Keratinocyte (primary cell): ENCODE measurements around the gene ROBO4. TPM values are rescaled to one million over a fixed set of nuclear protein-coding genes. Genes with fewer than 3 reads are reported as not detected.

Source experiments
- DNase-seq: peaks from one replicate; pipeline ENCODE4 v3.0.0-alpha.2; 2011; ENCODE audit warnings: low read depth, missing footprints, low spot score
- FAIRE-seq: peaks from 2 replicates; lab custom pipeline; 2011; peaks lifted over from hg19 to GRCh38; lab: Jason Lieb, UNC
- H2AFZ ChIP-seq: 2 replicates; pipeline ENCODE4 v1.6.0; 2012; ENCODE audit warnings: low read length, control low read depth, inconsistent platforms; ENCODE audit not compliant: control insufficient read depth
- H3K27ac ChIP-seq: 2 replicates; pipeline ENCODE4 v1.5.1; 2011; ENCODE audit warnings: low read length; ENCODE audit not compliant: control insufficient read depth, insufficient read depth
- H3K27me3 ChIP-seq: 3 replicates; pipeline ENCODE4 v1.6.0; 2011; ENCODE audit warnings: low read length; ENCODE audit not compliant: control insufficient read depth, insufficient read depth; ENCODE audit errors: extremely low read depth
- H3K36me3 ChIP-seq, 2 experiments: 2 replicates in 1 of 2; 3 replicates in 1 of 2; pipeline ENCODE4 v1.5.1; 2011; ENCODE audit warnings: low read length in 2 of 2, mild to moderate bottlenecking in 1 of 2; ENCODE audit not compliant: control insufficient read depth in 2 of 2, insufficient read depth in 2 of 2; ENCODE audit errors: extremely low read depth in 1 of 2
- H3K4me1 ChIP-seq: 3 replicates; pipeline ENCODE4 v1.5.1; 2011; ENCODE audit warnings: low read length; ENCODE audit not compliant: control insufficient read depth, insufficient read depth; ENCODE audit errors: extremely low read depth
- H3K4me2 ChIP-seq: 3 replicates; pipeline ENCODE4 v1.6.0; 2011; ENCODE audit warnings: low read depth, low read length; ENCODE audit not compliant: control insufficient read depth, insufficient read depth; ENCODE audit errors: extremely low read depth
- H3K4me3 ChIP-seq, 3 experiments: fragments of 200-600 bp in 1 of 3; sonication (generic) in 1 of 3; 2 replicates in 2 of 3; 3 replicates in 1 of 3; pipeline ENCODE4 v1.5.1; 2011 to 2016; ENCODE audit warnings: low read length in 3 of 3, mild to moderate bottlenecking in 3 of 3, control low read depth in 2 of 3, inconsistent platforms in 1 of 3, low read depth in 1 of 3, mixed read lengths in 1 of 3, mixed run types in 1 of 3, moderate library complexity in 1 of 3; ENCODE audit not compliant: control insufficient read depth in 2 of 3, insufficient read depth in 2 of 3; ENCODE audit errors: extremely low read depth in 1 of 3
- H3K79me2 ChIP-seq: 2 replicates; pipeline ENCODE4 v1.6.0; 2012; ENCODE audit warnings: low read length; ENCODE audit not compliant: control insufficient read depth, insufficient read depth
- H3K9ac ChIP-seq: 3 replicates; pipeline ENCODE4 v1.6.0; 2011; ENCODE audit warnings: low read length; ENCODE audit not compliant: control insufficient read depth, insufficient read depth; ENCODE audit errors: extremely low read depth
- H3K9me1 ChIP-seq: 3 replicates; pipeline ENCODE4 v1.6.0; 2011; ENCODE audit warnings: low read length; ENCODE audit not compliant: control insufficient read depth, insufficient read depth; ENCODE audit errors: extremely low read depth
- H3K9me3 ChIP-seq: 2 replicates; pipeline ENCODE4 v1.5.1; 2012; ENCODE audit warnings: low read depth, low read length; ENCODE audit not compliant: control insufficient read depth
- H4K20me1 ChIP-seq: 3 replicates; pipeline ENCODE4 v1.6.0; 2011; ENCODE audit warnings: low read length; ENCODE audit not compliant: control insufficient read depth, insufficient read depth; ENCODE audit errors: extremely low read depth
- EZH2 ChIP-seq: IDR thresholded peaks from one replicate; pipeline ENCODE4 v1.6.1; 2012; ENCODE audit warnings: inconsistent platforms, mild to moderate bottlenecking, low read length, moderate library complexity
- dilution Hi-C: fragments of 300-500 bp; cut with MboI; formaldehyde crosslinking; loops from one replicate; pipeline ENCODE4 v1.7.0; 2020; ENCODE audit warnings: low sequenced_read_pairs; ENCODE audit not compliant: extremely low pct_ligation_motif_present
- polyA plus RNA-seq, 5 experiments: library from polyadenylated mRNA; depleted of rRNA in 3 of 5; stranded (reverse) in 3 of 5; stranded (forward) in 1 of 5; unstranded in 1 of 5; fragments of >200 nt; gene quantifications; 1 replicate in 1 of 5; 2 replicates in 3 of 5; 3 replicates in 1 of 5; pipeline versions ENCODE4 v1.2.1 to v1.2.3, GENCODE V29; 2011 to 2012; ENCODE audit warnings: missing spikeins in 2 of 5, low read depth in 1 of 5, low replicate concordance in 1 of 5
- TF ChIP-seq, protein P1 (sequence below), 3 experiments: IDR thresholded peaks in 1 of 3; conservative IDR thresholded peaks in 1 of 3; optimal IDR thresholded peaks in 1 of 3; 2 replicates in 2 of 3; 3 replicates in 1 of 3; pipeline versions ENCODE3 to v1.5.1; 2011; ENCODE audit warnings: low read length in 3 of 3, mild to moderate bottlenecking in 3 of 3, moderate library complexity in 2 of 3, control low read depth in 1 of 3, inconsistent platforms in 1 of 3; ENCODE audit not compliant: insufficient read depth in 2 of 3; ENCODE audit errors: extremely low read depth in 1 of 3

ROBO4 gene
- polyA plus RNA-seq, 1 donor (not counting 4 experiments of a cell fraction or from before 2014, with no cell fraction given) = 0.94 TPM

DNA sequence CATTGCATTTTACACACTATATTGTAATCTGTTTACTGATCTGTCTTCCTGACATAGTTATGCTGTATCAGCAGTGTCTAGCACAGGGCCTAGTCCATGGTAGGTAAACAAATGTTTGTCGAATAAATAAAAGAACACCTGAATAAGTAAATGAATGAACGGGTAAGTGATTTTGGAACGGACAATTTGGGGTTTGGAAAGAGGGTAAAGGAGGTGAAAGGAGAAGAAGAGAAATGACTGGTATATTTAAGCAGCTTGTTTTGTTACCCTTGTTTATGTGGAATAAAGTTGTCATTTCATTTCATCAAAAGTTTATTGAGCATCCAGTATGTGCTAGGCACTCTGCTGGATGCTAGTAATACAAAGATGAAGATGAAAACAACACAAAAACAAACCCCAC lies 21.3 kb upstream of the ROBO4 start, which contains the start of gene HEPN1:
TSS of gene HEPN1 (plus strand) at position 301 of the 400 bp plus-strand sequence.
- H3K4me2 ChIP-seq = no peak within 1 kb of the TSS
- no peak for FAIRE-seq
- H3K4me1 ChIP-seq = no peaks in the 10 kb centered on the region
- TF ChIP-seq, protein P1, sequence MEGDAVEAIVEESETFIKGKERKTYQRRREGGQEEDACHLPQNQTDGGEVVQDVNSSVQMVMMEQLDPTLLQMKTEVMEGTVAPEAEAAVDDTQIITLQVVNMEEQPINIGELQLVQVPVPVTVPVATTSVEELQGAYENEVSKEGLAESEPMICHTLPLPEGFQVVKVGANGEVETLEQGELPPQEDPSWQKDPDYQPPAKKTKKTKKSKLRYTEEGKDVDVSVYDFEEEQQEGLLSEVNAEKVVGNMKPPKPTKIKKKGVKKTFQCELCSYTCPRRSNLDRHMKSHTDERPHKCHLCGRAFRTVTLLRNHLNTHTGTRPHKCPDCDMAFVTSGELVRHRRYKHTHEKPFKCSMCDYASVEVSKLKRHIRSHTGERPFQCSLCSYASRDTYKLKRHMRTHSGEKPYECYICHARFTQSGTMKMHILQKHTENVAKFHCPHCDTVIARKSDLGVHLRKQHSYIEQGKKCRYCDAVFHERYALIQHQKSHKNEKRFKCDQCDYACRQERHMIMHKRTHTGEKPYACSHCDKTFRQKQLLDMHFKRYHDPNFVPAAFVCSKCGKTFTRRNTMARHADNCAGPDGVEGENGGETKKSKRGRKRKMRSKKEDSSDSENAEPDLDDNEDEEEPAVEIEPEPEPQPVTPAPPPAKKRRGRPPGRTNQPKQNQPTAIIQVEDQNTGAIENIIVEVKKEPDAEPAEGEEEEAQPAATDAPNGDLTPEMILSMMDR (optimal IDR thresholded peaks at IDR 0.05 in 1 of 3, IDR thresholded peaks at IDR 0.05 in 1 of 3, conservative IDR thresholded peaks at IDR 0.05 in 1 of 3; ENCODE audit: extremely low read depth in 1 of 3, insufficient read depth in 2 of 3, low read length in 3 of 3) = no peak
- no peak for TF ChIP-seq EZH2
- no peaks in the 10 kb centered on the region for H4K20me1 ChIP-seq
- H3K79me2 ChIP-seq = no peaks in the 10 kb centered on the region
- dilution Hi-C loops = no loop called here
- no peaks in the 10 kb centered on the region for H3K9me3 ChIP-seq
- H3K27me3 ChIP-seq = peaks cover 16% of the 10 kb centered on the region
- no peak within 1 kb of the TSS for H3K9ac ChIP-seq
- no peaks in the 10 kb centered on the region for H3K9me1 ChIP-seq
- no peak within 1 kb of the TSS for H2AFZ ChIP-seq
- no peak within 1 kb of the TSS for H3K4me3 ChIP-seq
- no peaks in the 10 kb centered on the region for H3K36me3 ChIP-seq
- H3K27ac ChIP-seq = no peak within 1 kb of the TSS
- no peak for DNase-seq

DNA sequence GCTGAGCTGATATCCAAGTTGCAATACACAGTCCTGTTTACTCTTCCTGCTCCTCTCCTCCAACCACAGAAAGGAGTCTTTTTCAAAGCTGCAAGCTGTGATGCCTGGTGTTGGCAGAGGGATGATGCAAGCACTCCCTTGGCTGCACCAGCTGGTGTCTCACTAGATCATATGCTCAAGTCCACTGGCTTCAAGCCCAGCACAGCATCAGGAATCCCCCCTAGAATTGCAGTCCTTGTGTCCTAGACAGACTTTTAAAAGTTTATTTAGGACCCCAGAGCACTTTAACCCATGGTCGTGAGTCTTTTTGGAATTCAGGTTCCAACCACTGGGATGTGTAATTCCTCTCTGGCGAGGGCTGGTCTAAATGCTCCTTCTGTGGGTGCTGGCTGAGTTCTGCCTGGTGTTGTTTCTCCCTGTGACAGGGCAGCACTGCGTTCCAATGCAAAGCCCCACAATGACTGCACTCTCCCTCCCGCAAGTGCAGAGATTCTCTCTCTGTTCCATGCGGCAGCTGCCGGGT lies 19.5 kb upstream of the ROBO4 start:
- Histone ChIP-seq H3K27ac (no peak overlapping the region), H4K20me1 (no peaks in the 10 kb centered on the region), H2AFZ (no peak overlapping the region), H3K36me3 (no peaks in the 10 kb centered on the region), H3K27me3 (peaks cover 12% of the 10 kb centered on the region), H3K9me3 (no peaks in the 10 kb centered on the region), H3K4me2 (no peak overlapping the region), H3K4me3 (no peak overlapping the region), H3K79me2 (no peaks in the 10 kb centered on the region), H3K9ac (no peak overlapping the region), H3K4me1 (no peaks in the 10 kb centered on the region), H3K9me1 (no peaks in the 10 kb centered on the region)
- no peak for TF ChIP-seq EZH2
- TF ChIP-seq, protein P1 (optimal IDR thresholded peaks at IDR 0.05 in 1 of 3, IDR thresholded peaks at IDR 0.05 in 1 of 3, conservative IDR thresholded peaks at IDR 0.05 in 1 of 3; ENCODE audit: extremely low read depth in 1 of 3, insufficient read depth in 2 of 3, low read length in 3 of 3) = peak in 1 of 3 experiments; percentile 10
- dilution Hi-C loops = no loop called here
- FAIRE-seq (no peak), DNase-seq (no peak)
